Smooth muscle cell of the brain vasculature (primary cell): ENCODE measurements around the gene TXNL1.
A peak's percentile ranks its signal among the peaks of the same experiment; 100 is the strongest.
"Not testable (repeated sequence)": the region's sequence is repeated elsewhere in the genome, so short reads cannot be mapped to it uniquely, and the experiment has no call there.

ENCODE experiments used
- DNase-seq: peaks from one replicate; pipeline ENCODE4 v3.0.0-alpha.2; 2012; ENCODE audit warnings: low read depth, low spot score

The TXNL1 gene

GRCh38 chr18:56638232-56639103 is at the start of gene TXNL1:
Gene TXNL1 (minus strand): TSS chr18:56638592. CDS start chr18:56638440, 152 bp downstream.
- DNase-seq, result peak; percentile 96

DNA sequence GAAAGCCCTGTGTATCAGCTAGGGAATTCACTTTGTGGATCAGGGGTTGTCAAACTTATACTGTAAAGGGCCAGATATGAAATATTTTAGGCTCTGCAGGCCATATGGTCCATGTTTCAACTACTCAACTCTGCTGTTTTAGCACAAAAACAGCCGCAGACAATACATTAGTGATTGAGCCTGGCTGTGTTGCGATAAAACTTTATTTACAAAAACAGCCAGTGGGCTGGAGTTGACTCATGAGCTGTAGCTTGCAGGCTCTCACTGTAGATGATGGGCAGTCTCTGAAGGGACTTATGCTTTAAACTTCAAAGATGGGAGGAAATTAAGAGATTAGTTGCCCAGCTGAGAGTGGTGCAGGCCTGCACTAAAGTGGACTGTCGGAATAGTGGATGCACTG is 45.9 kb upstream of the TXNL1 start:
- no peak for DNase-seq

- DNase-seq, result no peak
These were observed 40.6 kb upstream of the TXNL1 start for GRCh38 chr18:56678836-56679565.

DNA sequence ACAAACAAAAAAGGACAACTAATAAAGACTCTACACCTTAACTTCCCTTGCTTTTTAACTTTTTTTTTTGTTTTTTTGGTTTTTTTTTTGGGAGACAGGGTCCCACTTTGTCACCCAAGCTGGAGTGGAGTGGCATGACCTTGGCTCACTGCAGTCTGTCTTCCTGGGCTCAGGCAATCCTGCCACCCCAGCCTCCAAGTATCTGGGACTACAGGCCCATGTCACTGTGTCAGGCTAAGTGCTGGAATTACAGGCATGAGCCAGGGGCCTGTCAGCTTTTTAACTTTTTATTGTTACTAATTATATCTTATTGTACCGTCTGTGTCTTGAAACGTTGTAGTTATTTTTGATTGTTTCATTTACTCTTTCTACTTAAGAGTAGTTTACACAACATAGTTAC is 38.2 kb upstream of the TXNL1 start:
- no peak for DNase-seq

GRCh38 chr18:56672981-56673380 is 34.6 kb upstream of the TXNL1 start:
- DNase-seq, result no peak

- DNase-seq, result no peak
These were observed 34.0 kb upstream of the TXNL1 start for GRCh38 chr18:56672391-56672790.

GRCh38 chr18:56662902-56663301 is 24.5 kb upstream of the TXNL1 start:
- DNase-seq, result no peak

- no peak for DNase-seq
These were observed 24.1 kb upstream of the TXNL1 start for GRCh38 chr18:56662502-56662901.

GRCh38 chr18:56662063-56662408 is 23.6 kb upstream of the TXNL1 start:
- DNase-seq, result no peak

DNA sequence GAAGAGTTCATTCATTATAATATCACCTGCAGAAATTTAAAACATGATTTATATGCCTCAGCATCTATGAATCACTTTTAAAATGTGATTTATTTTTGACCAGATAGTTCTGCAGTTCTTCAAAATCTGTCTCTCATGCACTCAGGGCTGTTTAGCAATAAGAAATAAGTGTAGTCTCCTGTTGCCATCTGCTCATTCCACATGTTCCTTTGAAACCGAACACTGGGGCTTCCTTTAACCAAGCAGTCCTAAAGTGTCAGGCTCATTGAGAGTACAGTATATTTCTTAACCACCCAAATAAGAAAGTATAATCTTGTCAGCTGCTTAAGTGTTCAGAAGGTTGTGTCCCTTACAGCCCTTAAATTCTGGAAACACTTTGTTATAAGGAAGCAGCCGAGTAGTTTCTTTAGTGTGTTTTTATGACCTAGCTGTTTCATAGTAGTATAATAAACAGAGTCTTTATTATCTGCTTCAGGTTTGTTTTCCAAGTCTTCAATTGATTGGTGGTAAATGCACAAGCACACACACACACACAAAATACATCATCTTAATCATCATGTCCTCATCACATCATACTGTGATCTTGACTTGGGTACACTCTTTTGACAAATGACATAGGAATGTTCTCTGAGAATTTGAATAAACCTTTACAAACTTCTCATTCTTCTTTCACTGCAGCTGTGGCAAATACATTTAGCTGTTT is 23.1 kb upstream of the TXNL1 start:
- DNase-seq, result no peak

GRCh38 chr18:56660655-56661054 is 22.3 kb upstream of the TXNL1 start:
- DNase-seq, result no peak

DNA sequence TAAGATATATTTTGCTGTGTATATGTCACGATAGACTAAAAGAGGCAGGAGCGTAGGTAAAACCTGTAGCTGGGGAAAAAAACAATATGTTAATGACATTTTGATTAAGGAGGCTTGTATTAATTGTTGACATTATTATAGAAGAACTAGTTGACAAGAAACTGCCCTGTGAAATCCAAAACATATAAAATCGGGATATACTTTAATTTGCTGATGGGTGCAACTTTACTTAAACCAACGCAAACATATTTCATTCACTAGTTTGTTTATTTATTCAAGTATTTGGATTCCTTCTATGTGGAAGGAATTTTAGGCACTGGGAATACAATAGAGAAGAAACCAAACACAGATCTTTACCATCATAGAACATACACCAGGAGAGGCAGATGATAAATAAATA is 20.7 kb upstream of the TXNL1 start:
- no peak for DNase-seq

- no peak for DNase-seq
These were observed 19.9 kb upstream of the TXNL1 start for GRCh38 chr18:56658261-56658660.

GRCh38 chr18:56654280-56654679 is 15.9 kb upstream of the TXNL1 start:
- DNase-seq, result not testable (repeated sequence)

DNA sequence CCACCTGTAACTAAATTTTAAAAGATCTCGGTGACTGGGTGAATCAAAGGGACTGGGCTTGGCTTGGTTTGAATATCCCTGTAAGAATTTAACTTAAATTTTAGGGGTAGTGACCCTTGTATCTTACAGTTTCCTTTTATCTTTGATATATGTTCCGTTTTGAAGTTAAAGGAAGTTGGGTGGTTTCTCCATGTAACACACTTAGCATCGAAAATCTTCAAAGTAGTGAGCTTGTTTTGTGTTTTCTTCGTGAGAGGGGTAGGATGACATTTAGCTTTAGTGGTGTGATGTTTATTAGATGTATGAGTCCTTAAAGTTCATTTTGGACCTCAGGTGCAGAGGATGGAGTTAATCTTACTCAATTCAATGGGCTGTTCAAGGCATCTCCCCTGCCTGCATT is 14.4 kb upstream of the TXNL1 start:
- no peak for DNase-seq

- no peak for DNase-seq
These were observed 13.3 kb upstream of the TXNL1 start for GRCh38 chr18:56651771-56652092.

GRCh38 chr18:56650944-56651770 is 12.8 kb upstream of the TXNL1 start, which contains the start of gene WDR7:
Gene WDR7 (plus strand): TSS chr18:56651359. CDS start chr18:56672516, 21,157 bp downstream.
- DNase-seq, result peak; percentile 91

DNA sequence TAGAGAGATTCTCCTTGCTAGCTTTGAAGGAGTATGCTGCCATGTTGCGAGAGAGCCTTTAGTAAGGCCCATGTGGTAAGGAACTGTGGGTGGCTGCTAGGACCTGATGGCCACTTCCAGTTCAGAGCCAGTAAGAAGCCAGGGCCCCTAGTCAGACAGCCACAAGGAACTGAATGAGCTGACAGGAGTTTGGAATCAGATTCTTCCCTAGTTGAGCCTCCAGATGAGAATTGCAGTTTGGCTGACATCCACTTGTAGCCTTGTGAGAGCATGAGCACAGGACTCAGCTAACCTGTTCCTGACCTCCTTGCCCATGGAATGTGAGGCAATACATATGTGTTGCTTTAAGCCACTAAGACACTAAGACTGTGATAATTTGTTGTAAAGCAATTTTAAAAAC is 11.6 kb upstream of the TXNL1 start:
- DNase-seq, result no peak

- no peak for DNase-seq
These were observed 9.8 kb upstream of the TXNL1 start for GRCh38 chr18:56647951-56648893.

DNA sequence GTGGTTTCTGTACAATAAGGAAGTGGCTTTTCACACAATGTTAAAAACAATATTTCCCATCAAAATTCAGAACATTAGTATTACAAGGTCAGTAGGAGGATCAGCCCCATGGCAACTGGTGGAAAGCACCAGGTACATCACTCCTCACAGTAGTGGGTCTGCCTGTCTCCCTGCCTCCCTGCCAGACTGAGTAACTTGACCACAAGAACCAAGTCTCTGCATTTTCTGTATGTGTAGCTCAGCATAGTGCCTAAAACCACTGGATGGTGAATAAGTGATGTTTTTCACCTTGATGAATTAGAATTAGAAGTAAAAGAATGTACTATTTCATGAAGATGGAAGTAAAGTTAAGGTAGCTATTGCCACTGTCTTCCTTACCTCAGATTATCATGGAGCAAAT is 8.7 kb upstream of the TXNL1 start:
- DNase-seq, result no peak
